Skin epidermis (tissue), 12 donors: ENCODE results near the gene TP53AIP1.

Experiments
- H3K27ac ChIP-seq, 21 experiments: fragments of 200-600 bp; sonication (generic) in 11 of 21; one replicate each; pipeline ENCODE4 v1.5.0; 2020; ENCODE audit warnings: mild to moderate bottlenecking in 3 of 21, inconsistent platforms in 2 of 21, moderate library complexity in 2 of 21
- H3K4me3 ChIP-seq, 7 experiments: fragments of 200-600 bp; sonication (generic) in 2 of 7; one replicate each; pipeline ENCODE4 v1.5.0; 2020; ENCODE audit warnings: inconsistent platforms in 2 of 7, mild to moderate bottlenecking in 2 of 7, moderate library complexity in 1 of 7

TP53AIP1 gene

DNA sequence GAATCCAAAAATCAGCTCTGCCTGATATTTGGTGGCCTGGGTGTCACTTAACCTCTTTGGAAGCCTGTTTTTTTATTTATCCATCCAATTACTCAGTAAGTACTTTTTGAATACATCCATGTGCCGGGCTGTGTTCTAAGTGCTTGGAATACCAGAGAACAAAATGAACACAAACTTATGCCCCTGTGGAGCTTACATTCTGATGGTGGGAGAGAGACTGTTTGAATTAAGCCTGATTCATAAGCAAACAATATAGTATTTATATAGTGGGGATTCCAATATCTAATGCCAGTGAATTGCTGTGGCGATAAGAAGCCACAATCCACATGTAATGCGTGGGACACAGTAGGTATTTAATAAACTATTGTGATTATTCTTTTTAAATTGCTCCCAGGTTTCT is 32.1 kb downstream of the TP53AIP1 start:
- no peak overlapping the region for H3K4me3 ChIP-seq
- no peak overlapping the region for H3K27ac ChIP-seq

DNA sequence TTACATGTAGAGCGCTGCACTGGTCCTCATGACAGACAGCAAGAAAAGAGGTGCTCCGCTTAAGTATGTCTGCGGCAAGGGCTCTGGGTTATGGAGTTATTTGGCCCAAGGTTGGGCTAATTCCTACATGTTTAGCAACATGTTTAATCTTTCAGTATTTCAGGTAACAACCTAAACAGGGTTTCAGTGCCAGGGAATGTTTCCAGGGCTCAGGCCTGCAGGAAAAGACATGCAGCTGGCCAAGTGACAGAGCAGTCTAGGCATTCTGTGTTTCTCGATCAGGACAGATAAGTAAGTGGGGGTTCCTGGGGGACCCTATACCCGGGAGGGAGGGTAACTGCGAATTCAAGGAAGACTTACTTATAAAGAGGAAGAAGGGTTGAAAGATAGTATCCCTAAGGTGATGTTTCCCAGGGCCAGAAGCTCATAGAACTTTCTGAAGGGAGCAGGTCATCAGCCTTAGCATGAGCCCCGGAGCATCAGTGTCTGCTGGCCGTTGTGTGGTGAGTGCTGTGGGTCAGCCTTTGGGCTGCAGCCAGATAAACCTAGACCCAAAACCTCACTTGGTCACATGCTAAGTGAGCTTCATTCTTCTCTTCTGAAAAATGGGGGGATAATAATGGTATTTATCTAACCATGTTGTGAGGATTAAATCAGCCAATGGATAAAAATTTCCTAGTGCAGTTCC is 33.1 kb downstream of the TP53AIP1 start:
- peak overlapping the region in 9 of 21 experiments; percentile 14 to 77 (median 51) for H3K27ac ChIP-seq
- no peak overlapping the region for H3K4me3 ChIP-seq

DNA sequence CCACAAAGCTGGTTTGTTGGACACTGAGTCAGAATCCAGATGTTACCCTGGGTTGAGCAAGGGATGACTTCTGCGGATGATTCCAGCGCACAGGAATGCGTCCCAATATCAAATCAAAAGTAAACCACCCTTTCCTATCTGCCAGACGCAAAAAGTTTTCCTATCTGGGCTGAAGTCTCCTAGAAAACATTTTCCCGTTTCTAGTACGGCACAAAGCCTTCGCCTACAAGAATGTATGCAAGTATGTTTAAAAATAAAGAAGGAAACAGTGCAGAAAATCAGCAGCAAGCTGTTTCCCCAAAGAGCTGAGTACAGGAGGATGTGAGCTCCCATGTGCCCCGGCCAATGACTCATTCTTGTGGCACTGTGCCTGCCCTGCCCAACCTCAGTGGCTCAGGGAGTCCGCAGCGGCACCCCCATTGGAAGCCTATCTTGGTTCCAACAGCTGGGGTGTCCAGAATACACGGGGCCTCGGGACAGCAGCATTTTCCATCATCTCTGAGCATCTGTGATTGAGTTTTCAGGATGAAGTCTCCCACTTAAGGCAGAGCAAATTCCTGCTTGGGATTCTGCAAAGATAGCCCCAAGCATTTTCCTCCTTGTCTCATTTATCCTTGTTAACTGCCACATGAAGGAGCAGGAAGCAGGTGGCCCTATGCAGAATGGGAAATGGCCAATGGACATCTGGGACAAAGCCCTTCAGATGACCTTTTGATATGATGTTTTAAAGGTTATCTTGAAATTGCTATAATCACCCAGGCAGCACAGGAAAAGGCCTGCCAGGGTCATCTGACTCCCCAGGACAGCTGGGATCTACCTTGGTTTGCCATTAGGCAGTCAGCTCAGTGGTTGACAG is 34.1 kb downstream of the TP53AIP1 start:
- Histone ChIP-seq H3K27ac (peak overlapping the region in 13 of 21 experiments; percentile 3 to 77 (median 42)), H3K4me3 (peak overlapping the region in 3 of 7 experiments; percentile 3 to 6 (median 4))

DNA sequence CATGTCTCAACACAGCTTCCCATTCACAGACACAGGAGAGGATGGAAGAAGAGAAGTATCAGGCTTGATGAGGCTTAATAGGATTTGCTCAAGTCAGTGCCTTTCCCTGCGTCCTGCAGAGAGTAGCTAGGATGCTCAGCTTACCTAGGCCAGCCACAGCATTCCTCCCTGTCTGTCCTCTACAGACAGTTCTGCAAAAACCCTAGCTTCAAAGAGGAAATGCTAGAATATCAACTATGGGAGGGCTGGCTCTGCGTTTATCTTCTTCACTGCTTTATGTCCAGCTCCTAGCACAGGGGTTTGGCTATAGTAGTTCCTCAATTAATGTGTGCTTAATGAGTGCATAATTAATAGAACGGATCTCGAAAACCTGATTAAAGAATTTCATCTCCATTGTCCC is 35.1 kb downstream of the TP53AIP1 start:
- peak overlapping the region in 7 of 21 experiments; percentile 14 to 77 (median 67) for H3K27ac ChIP-seq
- H3K4me3 ChIP-seq: no peak overlapping the region

DNA sequence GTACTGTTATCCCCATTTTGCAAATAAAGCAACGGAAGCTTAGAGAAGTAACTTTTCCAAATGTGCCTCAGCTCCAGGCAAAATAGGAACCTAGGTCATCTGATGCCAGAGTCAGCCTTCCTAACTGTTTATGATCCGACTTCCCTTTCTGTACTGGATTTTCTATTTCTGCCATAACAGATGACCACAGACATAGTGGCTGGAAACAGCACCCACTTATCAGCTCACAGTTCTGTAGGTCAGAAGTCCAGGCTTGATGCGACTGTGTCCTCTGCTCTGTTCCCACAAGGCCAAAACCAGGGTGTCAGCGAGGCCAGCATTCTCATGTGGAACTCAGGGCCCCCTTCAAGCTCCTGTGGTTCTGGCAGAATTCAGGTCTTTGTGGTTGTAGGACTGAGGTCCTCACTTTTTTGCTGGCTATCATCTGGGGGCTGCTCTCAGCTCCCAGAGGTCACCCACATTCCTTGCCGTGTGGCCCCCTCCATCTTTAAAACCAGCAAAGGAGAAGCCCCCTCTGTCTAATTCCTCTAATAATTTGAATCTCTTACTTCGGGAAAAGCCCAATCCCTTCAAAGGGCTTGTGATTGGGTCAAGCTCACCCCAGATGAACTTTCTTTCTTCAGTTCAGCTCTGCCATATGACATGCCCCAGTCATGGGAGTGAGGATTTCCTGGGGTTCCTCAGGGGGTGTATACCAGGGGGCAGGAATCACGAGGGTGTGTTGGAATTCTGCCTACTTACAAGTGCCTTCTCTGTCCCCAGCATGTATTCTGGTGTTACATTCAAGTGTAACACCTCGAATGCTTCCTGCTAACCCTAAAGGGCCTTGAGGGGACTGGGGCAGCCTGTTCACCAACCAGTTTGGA is 36.3 kb downstream of the TP53AIP1 start:
- peak overlapping the region in 9 of 21 experiments; percentile 73 to 93 (median 82) for H3K27ac ChIP-seq
- H3K4me3 ChIP-seq: peak overlapping the region in 2 of 7 experiments; percentile 43 to 45

DNA sequence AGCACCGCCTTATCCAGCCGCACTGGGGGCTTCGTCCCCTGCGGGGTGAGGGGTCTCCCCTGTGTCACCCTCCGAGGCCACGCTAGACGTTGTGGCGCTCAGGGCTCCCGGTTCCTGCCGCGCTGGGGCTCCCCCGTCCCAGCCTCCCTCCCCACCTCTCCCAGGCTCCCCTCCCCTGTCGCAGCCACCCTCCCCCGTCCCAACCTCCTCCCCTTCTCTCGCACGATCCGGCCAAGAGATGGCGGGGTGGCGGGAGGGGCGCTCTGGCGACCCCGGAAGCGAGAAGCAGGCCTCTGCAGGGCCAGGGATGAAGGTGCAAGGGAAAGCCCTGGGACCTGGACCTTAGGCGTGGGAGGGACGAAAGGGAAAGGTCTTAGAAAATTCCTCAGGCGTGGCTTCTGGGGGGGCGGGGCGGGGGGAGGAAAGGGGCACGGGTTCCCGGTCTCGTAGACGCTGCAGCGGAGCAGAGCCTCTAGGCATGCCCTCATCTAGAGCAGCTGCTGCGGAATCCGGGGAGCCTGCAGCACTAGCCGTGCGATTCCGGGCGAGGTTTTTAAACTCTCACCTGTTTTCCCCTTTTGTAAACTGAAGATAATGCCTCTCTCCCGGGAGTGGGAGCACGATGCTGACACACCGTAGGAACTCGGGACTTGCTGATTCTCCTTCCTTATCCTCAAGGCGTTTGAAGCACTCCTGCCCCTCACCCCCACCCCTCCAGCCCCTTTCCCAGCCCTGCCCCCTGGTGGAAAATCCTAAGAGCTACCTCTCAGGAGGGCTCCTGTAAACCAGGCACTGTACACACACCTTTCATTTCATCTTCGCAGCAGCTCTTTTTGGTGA is 37.1 kb downstream of the TP53AIP1 start:
- Histone ChIP-seq H3K27ac (peak overlapping the region in 20 of 21 experiments; percentile 9 to 93 (median 74)), H3K4me3 (peak overlapping the region; percentile 35 to 56 (median 45))

DNA sequence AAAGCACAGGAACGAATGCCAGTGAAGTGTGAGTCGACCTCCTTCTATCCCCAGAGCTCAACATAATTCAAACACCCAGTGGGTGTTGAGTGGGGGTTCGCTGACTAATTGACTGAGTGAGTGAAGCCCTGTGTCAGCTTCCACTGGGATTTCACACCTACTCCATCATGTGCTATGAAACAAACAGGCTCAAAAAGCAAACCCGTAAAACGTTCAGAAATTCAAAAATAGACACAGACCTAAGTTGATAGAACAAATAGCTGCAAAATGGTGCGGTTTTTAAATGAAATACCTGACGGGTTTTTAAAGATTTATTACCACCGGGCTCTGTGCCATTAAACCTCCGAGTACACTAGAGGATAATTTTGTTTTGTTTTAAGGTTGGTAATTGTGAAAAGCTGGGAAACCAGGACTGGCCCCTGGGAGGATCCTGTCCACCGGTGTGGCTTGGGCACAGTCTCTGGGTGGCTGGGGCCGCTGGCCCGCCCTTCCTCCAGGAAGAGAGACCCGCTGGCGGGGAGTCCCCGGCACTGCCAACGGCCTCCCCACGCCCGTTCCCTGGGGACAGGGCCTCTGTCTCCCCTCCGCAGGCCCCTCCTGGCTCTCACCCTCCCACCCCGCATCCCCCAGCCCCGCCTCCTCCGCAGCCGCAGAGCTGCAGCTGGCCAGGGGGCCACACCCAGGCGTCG is 37.9 kb downstream of the TP53AIP1 start:
- Histone ChIP-seq H3K4me3 (peak overlapping the region; percentile 35 to 56 (median 45)), H3K27ac (peak overlapping the region in 20 of 21 experiments; percentile 9 to 93 (median 74))

DNA sequence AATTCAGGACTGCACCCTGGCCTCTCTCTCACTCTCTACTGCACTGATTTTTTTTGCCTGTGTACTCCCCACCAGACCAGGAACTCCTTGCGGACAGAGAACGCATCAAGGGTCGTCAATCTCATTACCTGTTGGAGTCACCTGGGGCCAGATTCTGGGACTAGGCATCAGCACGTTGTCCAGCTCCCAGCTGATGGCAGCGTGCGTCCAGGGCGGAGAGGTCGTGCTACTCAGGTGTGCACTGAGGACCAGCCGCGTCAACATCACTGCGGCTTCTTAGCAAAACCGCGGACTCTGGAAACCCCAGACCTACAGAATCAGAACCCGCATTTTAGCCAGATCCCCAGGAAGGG is 38.4 kb downstream of the TP53AIP1 start:
- Histone ChIP-seq H3K27ac (peak overlapping the region in 6 of 21 experiments; percentile 11 to 93 (median 84)), H3K4me3 (no peak overlapping the region)

DNA sequence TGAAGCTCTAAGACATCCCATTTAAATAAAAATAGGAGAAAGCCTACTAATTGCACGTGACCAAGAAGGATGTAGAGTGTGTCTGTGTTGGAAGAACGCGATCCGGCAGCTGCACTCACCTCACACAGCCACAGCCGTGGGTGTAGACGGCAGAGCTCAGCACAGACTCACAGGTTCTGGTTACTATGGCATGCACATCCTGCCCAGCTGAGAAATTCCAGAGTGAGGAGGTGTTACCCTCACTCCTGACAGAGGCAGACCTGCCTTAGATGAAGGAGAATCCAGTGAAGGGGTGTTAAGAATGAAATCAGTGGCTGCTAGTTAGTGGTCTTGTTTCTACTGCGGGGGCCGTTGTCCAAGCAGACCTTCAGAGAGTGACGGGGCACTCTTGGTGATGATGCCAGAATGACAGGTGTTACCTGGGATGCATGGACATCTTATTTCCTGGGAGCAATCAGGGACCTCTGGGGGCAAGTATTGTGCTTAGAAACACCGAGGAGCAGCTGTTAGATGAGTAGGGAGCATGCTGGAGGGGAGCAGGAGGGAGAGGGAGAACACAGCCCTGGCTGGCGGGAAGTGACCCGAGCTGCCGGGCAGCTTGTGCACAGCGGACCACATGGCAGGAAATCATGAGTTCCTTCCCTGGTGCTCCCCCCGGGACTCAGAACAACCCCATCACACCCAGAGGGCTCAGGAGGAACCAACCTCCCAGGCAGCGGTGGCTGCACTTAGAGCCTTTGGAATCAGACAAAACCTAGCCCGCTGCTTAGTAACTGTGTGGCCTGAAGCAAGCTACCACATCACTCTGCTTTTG is 39.2 kb downstream of the TP53AIP1 start:
- peak overlapping the region in 5 of 21 experiments; percentile 11 to 93 (median 82) for H3K27ac ChIP-seq
- no peak overlapping the region for H3K4me3 ChIP-seq

DNA sequence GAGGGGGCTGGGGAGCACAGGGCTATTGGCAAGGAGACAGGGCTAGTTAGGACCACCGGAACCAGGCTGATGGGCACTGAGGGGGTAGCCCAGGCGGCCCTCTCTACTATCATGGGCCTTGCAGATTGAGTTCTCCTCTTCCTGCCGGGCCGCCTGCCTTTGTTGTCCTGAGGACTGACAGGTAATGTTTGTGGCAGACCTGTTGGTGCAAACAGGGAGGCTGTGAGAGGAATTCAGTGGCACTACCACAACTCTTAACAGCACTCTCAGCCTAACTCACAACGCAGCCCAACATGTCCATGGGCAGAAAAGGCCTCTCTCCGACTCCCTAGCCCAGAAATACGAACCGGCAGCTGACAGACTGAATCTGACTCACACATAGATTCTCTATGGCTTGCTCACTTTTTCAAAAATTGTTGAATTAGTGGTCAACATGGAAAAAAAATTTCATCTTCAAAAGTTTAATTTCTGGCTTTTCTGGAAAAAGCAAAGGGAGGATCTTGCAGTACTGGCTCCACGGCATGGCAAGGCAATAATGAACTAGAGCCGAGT is 40.1 kb downstream of the TP53AIP1 start:
- Histone ChIP-seq H3K4me3 (no peak overlapping the region), H3K27ac (peak overlapping the region in 3 of 21 experiments; percentile 2 to 93 (median 11))

DNA sequence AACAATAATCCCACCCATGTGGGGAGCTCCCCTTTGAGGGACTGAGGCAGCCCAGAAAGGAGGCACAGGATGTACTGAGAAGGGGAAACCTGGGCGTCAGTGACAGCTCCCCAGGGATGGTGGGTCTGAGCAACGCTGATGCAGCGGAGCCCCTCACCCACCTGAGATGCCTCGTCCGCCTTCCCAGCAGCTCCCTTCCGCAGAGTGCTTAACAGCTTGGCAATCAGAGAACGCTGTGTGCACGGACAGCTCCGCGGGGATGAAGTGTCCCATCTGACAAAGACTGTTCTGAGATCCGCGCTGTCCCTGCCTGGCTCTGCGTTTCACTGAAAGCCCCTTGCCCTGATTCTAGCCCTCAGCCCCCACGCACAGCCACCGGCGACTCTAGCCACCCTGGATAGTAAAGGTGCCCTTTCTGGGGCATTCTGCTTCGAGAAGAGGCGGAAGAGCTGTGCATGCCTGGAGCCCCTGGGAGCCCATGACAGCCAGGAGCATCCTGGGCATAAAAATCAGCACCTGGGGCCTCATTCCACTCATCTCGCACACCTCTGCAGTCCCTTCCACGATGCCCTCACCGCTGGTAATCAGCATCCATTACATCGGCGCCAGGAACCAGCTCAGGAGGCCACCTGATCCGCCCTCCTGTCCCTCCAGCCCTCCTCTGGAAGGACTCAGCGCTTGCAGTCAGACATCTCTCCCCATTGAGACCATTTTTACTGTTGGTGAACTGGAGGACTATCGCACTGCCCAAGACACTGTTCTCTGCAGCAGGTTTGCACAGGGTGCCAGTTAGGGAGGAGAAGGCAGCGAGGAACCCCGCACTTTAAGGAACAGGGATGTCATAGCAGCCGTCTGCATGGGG is 40.8 kb downstream of the TP53AIP1 start:
- H3K4me3 ChIP-seq: no peak overlapping the region

DNA sequence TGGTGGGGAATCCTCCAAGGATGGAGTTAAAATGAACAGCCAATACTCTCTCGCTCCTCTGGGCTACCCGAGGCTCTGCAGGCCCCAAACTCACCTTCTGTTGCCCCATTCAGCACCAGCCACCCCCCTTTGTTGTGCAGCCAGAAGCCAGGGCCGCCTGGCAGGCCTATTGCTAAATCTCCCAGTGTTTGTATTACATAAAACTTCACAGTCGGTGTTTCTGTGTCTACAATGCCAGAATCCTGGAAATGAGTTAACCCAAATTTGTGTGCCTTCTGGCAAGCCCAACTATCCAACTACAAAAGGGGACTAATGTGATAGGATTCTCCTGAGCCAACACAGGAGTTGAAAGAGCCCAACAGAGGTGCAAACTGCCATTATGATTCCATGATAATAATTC is 42.2 kb downstream of the TP53AIP1 start:
- Histone ChIP-seq H3K27ac (no peak overlapping the region), H3K4me3 (no peak overlapping the region)

More for the DNA sequence above, 40.8 kb downstream of the TP53AIP1 start:
- H3K27ac ChIP-seq: peak overlapping the region in 3 of 21 experiments; percentile 2 to 93 (median 11)

DNA sequence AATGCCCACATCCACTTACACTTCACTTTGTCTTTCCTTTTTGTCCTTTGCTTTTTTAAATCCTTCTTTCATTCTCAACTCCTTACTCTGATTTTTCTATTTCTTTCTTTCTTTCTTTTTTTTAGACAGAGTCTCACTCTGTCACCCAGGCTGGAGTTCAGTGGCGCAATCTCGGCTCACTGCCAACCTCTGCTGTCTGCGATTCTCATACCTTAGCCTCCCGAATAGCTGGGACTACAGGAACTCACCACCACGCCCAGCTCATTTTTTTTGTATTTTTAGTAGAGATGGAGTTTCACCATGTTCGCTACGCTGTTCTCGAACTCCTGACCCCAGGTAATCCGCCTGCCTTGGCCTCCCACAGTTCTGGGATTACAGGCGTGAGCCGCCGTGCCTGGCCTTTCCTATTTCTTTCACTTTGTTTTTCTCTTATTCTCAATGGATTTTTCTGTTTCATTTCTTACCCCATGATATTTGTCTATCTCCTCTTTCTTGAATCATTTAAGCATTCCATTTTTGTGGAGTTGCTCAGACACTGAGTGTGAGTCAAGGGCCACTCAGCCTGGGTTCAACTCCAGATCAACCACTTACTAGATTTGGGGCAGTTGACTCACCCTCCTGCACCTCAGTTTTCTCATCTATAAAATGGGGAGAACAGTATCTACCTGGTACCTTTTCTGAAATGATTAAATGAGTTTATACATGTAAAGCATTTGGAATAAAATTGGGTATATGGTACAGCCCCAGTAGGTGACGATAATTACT is 43.9 kb downstream of the TP53AIP1 start:
- Histone ChIP-seq H3K4me3 (no peak overlapping the region), H3K27ac (no peak overlapping the region)

DNA sequence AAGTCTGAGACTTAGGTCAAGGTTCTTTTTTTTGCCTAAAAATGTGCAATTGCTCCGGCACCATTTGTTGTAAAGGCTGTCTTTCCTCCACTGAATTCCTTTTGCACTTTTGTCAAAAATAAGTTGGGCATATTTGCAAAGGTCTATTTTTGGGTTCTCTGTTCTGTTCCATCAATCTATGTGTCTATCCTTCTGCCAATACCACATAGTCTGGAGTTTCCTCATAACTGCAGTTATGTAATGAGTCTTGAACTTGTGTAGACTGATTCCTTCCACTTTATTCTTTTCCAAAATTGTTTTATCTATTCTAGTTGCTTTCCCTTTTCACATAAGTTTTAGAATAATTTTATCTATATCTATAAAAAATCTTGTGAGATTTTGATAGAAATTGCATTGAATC is 44.8 kb downstream of the TP53AIP1 start:
- no peak overlapping the region for H3K27ac ChIP-seq

DNA sequence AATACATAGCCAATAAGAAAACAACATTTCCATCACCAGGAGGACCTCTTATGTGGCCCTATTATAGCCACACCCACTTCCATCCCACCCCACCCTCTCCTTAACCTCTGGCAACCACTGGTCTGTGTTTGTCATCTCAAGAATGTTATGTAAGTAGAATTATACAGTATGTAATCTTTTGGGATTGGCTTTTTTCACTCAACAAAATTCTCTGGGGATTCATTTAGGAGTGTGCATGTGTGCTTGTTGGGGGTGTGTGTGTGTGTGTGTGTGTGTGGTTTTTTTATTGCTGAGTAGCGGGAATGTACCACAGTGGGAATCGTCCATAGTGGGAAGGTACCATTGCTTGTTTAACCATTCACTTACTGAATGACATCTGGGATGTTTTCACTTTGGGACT is 46.3 kb downstream of the TP53AIP1 start:
- Histone ChIP-seq H3K27ac (no peak overlapping the region), H3K4me3 (no peak overlapping the region)

More for the DNA sequence above, 44.8 kb downstream of the TP53AIP1 start:
- no peak overlapping the region for H3K4me3 ChIP-seq

DNA sequence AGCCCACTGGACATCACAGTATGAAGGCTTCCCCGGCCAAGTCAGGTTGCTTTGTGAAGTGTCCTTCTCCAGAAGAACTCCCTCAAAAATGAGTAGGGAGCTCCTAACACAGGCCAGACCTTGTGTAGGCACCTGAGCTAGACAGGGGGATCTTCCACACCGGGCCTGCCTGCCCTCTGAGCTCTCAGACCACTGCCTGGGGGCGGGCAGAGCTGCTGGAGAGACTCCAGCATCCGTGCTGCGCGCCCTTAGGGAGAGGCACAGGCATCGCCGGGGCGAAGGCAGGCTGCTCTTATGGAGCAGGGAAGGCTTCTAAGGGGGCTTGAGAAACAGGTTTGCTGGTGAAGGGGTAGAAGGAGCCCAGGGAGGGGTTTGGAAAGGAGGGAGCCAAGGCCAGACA is 47.1 kb downstream of the TP53AIP1 start:
- Histone ChIP-seq H3K27ac (no peak overlapping the region), H3K4me3 (no peak overlapping the region)
